OCI-M1 (cell line): ENCODE measurements around the gene PIK3CG.
"Not testable (repeated sequence)": the region's sequence is repeated elsewhere in the genome, so short reads cannot be mapped to it uniquely, and the experiment has no call there.

Experiments
- DNase-seq: peaks from one replicate; lab custom pipeline; 2025; lab: John Stamatoyannopoulos, UW

The PIK3CG gene

GRCh38 chr7:106887421-106887820, 22.3 kb downstream of the PIK3CG start:
- no peak for DNase-seq

- DNase-seq: no peak
Measured at GRCh38 chr7:106888204-106888603, 23.1 kb downstream of the PIK3CG start.

- no peak for DNase-seq
Measured at GRCh38 chr7:106890952-106891351, 25.9 kb downstream of the PIK3CG start.

- DNase-seq: peak; percentile 28
Measured at GRCh38 chr7:106891548-106892410, 26.7 kb downstream of the PIK3CG start.

DNA sequence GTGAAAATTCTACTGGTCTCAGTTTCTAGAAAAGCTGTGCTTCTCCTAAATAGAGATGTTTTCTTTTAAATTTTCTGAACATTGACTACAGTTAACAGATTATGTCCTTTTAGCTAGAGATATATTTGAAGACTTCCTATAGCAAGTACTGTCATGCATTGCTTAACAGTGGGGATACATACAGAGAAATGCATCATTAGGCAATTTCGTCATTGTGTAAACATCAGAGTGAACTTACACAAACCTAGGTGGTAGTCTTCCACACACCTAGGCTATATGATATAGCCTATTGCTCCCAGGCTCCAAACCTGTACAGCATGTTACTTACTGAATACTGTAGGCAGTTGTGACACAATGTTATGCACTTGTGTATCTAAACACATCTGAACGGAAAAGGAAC, 28.5 kb downstream of the PIK3CG start:
- no peak for DNase-seq

DNA sequence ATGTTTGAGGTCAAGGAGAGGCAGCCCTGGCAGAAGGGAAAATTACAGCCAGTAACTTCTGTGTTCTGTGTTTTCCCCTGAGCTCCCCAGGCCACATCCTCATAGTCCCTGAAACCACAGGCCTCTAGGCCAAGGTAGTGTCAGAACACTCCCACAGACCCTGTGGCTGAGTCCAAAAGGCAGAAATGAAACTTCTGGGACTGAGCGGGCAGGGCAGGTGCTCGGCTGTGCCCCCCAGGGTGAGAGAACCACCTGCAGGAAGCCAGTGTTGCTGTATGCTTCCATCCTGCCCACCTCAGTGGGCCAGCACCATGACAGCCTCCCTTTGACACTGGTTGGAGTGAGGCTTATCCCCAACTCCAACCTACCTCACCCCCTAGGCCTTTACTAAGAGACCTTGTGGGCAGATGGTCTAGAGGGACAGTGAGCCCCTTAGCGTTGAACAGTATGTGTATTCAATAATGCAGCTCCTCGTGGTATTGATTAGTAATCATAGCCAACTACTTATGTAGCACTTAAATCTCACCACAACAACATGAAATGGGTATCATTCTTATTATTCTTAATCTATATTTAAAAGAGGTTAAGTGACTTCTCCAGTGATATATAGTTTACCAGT, 30.3 kb downstream of the PIK3CG start:
- DNase-seq: peak; percentile 13

DNA sequence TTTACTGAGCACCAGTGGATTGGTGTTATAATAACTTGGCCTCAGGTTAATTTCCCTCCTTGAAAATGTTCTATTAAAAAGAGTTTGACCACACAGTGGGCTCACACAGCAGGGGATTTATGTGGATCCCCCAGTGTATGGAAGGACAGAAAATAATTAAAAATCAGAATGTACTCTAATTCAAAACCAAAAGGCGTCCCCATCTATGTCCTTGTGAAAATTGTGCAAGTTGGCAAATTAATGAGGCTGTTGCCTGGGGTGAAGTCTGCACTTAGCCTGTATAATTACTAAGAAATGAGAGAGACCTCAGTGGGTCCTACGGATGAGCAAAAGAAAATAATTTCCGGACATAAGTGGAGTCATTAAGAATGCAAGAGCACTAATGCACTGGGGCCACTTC, 31.1 kb downstream of the PIK3CG start:
- DNase-seq: no peak

- not testable (repeated sequence) for DNase-seq
Measured at GRCh38 chr7:106897553-106897952, 32.5 kb downstream of the PIK3CG start.

GRCh38 chr7:106898967-106899366, 33.9 kb downstream of the PIK3CG start:
- not testable (repeated sequence) for DNase-seq

GRCh38 chr7:106901828-106902441, 36.9 kb downstream of the PIK3CG start:
- no peak for DNase-seq

- no peak for DNase-seq
Measured at GRCh38 chr7:106905734-106906133, 40.7 kb downstream of the PIK3CG start.

GRCh38 chr7:106911959-106912358, 46.9 kb downstream of the PIK3CG start:
- DNase-seq: no peak

DNA sequence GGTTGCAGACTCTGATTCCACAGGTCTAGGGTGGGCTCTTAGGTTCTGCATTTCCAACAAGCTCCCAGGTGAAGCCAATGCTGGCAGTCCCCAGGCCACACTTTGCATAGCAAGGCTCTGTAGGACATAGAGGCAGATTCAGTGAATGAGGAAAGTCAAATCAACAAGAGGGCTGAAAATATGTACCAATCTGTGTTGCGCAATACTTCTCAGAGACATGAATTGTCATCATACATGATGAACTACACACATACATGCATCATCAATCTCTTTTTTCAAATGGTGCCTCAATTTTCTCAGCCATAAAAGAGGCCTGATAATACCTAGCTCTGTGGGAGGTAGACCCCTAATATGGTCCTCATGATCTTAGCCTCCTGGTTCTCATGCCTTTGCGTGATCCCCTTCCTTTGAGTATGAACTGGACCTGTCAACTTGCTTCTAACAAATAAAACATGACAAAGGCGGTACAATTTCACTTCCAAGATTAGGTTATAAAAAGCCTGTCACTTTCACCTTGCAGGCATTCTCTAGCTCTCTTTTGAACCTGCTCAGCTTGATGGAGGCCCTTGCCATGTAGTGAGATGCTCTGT, 49.0 kb downstream of the PIK3CG start:
- peak; percentile 4 for DNase-seq

DNA sequence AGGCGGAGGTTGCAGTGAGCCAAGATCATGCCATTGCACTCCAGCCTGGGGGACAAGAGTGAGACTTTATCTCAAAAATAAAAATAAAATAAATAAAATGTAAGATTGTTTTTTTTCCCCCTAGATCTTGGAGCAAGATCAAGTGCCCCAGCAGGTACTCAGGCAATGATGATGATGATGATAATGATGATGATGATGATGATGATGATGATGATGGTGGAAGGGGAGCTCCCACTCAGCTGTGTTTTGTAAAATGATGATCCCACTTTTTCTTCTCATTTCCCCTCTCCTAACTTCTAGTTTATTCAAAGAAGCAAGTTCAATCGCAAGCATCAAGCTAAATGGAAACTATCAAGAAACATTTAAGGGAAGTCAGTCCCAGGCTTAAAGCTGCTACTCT, 50.3 kb downstream of the PIK3CG start:
- no peak for DNase-seq

DNA sequence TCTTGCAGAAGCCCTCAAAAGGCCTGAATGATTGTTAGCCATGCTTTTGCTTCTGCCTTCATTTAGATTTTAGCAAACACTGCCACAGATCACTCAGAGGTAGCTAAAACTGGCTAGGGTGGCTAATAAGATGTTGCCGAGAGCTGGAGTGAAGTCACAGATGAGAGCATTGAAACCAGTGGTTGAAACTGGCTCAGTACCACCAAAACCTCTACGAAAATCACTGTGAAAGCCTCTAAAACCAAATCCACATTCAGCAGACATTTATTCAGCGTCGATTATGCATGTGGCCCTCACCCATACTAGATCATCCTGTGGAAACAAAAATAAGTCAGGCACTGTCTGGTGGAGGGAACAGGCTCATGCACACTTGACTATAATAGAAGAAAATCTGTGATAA, 50.8 kb downstream of the PIK3CG start:
- DNase-seq: no peak

DNA sequence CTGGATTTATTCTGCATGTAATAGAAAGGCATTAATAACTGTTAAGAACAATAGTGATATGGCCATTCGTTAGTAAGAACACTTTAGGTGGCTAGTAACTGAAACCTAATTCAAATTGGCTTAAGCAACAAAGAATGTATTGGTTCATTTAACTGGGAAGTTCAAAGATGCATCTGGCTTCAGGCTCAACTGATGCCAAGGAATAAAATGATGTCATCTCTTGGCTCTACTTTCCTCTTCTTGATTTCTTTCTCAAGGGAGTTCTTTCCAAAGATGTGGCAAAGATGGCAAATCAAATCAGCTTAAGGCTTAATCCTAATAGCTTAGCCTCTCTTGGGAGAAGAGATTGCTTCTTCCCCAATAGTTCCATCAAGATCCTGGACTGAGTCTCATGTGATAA, 51.6 kb downstream of the PIK3CG start:
- no peak for DNase-seq

DNA sequence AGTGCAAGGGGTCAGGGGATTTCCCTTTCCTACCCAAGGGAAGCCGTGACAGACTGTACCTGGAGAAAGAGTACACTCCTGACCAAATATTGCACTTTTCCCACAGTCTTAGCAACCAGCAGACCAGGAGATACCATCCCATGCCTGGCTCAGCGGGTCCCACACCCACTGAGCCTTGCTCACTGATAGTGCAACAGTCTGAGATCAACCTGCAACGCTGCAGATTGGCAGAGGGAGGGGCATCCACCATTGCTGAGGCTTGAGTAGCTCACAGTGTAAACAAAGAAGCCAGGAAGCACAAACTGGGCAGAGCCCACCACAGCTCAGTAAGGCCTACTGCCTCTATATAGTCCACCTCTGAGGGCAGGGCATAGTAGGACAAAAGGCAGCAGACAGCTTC, 53.9 kb downstream of the PIK3CG start:
- no peak for DNase-seq

- DNase-seq: not testable (repeated sequence)
Measured at GRCh38 chr7:106924468-106924867, 59.4 kb downstream of the PIK3CG start.

DNA sequence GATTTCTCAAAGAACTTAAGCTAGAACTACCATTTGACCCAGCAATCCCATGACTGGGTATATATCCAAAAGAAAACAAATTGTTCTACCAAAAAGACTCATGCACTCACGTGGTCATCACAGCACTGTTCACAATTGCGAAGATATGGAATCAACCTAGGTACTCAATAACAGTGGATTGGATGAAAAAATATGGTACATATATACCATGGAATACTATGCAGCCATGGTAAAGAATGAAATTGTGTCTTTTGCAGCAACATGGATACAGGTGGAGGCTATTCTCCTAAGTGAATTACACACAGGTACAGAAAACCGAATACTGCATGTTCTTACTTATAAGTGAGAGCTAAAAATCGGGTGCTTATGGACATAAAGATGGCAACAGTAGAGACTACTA, 61.8 kb downstream of the PIK3CG start:
- DNase-seq: no peak

- DNase-seq: no peak
Measured at GRCh38 chr7:106927536-106927935, 62.5 kb downstream of the PIK3CG start.

GRCh38 chr7:106929616-106930015, 64.5 kb downstream of the PIK3CG start:
- not testable (repeated sequence) for DNase-seq

GRCh38 chr7:106936236-106936635, 71.2 kb downstream of the PIK3CG start:
- DNase-seq: no peak

DNA sequence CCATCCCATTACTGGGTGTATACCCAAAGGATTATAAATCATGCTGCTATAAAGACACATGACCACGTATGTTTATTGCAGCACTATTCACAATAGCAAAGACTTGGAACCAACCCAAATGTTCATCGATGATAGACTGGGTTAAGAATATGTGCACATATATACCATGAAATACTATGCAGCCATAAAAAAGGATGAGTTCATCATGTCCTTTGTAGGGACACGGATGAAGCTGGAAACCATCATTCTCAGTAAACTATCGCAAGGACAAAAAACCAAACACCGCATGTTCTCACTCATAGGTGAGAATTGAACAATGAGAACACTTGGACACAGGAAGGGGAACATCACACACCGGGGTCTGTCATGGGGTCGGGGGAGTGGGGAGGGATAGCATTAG, 73.0 kb downstream of the PIK3CG start:
- DNase-seq: not testable (repeated sequence)
